Vagina (tissue), 2 donors: Measurements from ENCODE around the gene RFLNA. TPM values are rescaled to one million over a fixed set of nuclear protein-coding genes. Genes with fewer than 3 reads are reported as not detected.

Source experiments
- DNase-seq, 2 donors: peaks; one replicate each; pipeline ENCODE4 v3.0.0-alpha.2; 2017; ENCODE audit errors: extremely low spot score in 2 of 2
- H3K27ac ChIP-seq: fragments of 200-600 bp; sonication (generic); one replicate; pipeline ENCODE4 v1.5.1; 2019
- H3K27me3 ChIP-seq: fragments of 200-600 bp; sonication (generic); one replicate; pipeline ENCODE4 v1.5.1; 2019
- H3K36me3 ChIP-seq, 2 donors: fragments of 200-600 bp; sonication (generic); one replicate each; pipeline ENCODE4 v1.5.1; 2017 to 2019
- H3K4me1 ChIP-seq: fragments of 200-600 bp; sonication (generic); one replicate; pipeline ENCODE4 v1.5.1; 2019
- H3K4me3 ChIP-seq, 2 donors: fragments of 200-600 bp; sonication (generic); 1 replicate in 1 of 2; 2 replicates in 1 of 2; pipeline ENCODE4 v1.5.1; 2016 to 2019
- H3K9me3 ChIP-seq: fragments of 200-600 bp; sonication (generic); one replicate; pipeline ENCODE4 v1.5.1; 2019
- POLR2A ChIP-seq, 2 donors: fragments of 450-650 bp; IDR thresholded peaks; one replicate each; pipeline ENCODE4 v1.6.1; 2017; ENCODE audit warnings: antibody characterized with exemption in 2 of 2, mild to moderate bottlenecking in 2 of 2, moderate library complexity in 2 of 2
- POLR2AphosphoS5 ChIP-seq, 2 donors: sonication (generic); formaldehyde crosslinking; IDR thresholded peaks; one replicate each; pipeline ENCODE4 v1.9.0; 2017; ENCODE audit warnings: antibody characterized with exemption in 2 of 2, mild to moderate bottlenecking in 2 of 2, low read depth in 1 of 2; ENCODE audit not compliant: insufficient read depth in 1 of 2
- intact Hi-C: fragments of 100-400 bp; cut with DNase I; formaldehyde crosslinking; loops from one replicate; pipeline ENCODE4 v1.15.1; 2023
- total RNA-seq: library from RNA; depleted of rRNA; stranded (reverse); fragments of >200 nt; gene quantifications from one replicate; pipeline ENCODE4 v1.2.3, GENCODE V29; 2016
- TF ChIP-seq, protein P1 (sequence below), 3 experiments: fragments of 450-650 bp in 2 of 3; fragments of 200-600 bp in 1 of 3; sonication (generic) in 1 of 3; IDR thresholded peaks; one replicate each; pipeline ENCODE4 v1.5.1; 2017 to 2019; ENCODE audit warnings: antibody characterized with exemption in 3 of 3, mild to moderate bottlenecking in 2 of 3, moderate library complexity in 2 of 3

Gene RFLNA
- total RNA-seq, 1 donor from 2014 or later, result 1.7 TPM

DNA sequence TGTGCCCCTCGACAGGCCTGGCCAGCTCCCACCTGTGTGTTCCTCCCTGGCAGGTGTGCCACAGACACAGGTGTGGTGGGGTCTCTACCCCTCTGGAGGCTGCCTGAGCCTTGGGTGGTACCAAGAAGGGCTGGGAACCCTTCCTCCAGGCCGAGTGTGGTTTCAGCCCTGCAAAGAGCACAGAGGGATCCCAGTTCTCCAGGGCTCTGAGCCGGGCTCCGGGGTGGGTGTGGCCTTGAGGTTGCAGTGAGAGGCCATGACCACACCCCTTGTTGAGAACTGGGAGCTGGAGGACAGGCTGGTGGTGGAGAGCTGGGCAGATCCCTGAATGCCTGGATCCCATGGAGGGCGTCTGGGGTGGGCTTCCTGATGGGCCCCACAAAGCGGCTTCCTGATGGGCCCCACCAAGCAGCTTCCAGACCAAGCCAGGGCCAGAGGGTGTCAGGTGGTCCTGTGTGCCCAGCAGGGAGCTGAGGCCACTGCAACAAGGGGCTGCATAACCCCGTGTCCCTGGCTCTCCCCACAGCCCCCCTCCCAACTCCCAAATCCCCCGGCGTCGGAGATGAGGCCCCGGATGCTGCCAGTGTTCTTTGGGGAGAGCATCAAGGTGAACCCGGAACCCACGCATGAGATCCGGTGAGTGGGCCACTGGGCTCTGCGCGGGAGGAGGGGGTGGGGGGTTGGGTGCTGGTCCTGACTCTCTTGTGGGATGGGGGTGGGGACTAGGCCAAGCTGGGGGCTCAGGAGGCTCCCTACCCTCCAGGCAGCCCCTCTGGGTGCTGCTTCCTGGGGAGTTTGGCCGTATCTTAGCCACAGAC lies 16.6 kb downstream of the RFLNA start:
- intact Hi-C loops, result no loop called here
- Histone ChIP-seq H3K27me3 (no peaks in the 10 kb centered on the region), H3K36me3 (no peaks in the 10 kb centered on the region), H3K9me3 (no peaks in the 10 kb centered on the region), H3K4me1 (no peaks in the 10 kb centered on the region), H3K4me3 (no peak overlapping the region), H3K27ac (no peak overlapping the region)
- DNase-seq, result no peak
- no peak for TF ChIP-seq POLR2A (IDR thresholded peaks at IDR 0.05)
- TF ChIP-seq, protein P1, sequence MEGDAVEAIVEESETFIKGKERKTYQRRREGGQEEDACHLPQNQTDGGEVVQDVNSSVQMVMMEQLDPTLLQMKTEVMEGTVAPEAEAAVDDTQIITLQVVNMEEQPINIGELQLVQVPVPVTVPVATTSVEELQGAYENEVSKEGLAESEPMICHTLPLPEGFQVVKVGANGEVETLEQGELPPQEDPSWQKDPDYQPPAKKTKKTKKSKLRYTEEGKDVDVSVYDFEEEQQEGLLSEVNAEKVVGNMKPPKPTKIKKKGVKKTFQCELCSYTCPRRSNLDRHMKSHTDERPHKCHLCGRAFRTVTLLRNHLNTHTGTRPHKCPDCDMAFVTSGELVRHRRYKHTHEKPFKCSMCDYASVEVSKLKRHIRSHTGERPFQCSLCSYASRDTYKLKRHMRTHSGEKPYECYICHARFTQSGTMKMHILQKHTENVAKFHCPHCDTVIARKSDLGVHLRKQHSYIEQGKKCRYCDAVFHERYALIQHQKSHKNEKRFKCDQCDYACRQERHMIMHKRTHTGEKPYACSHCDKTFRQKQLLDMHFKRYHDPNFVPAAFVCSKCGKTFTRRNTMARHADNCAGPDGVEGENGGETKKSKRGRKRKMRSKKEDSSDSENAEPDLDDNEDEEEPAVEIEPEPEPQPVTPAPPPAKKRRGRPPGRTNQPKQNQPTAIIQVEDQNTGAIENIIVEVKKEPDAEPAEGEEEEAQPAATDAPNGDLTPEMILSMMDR (IDR thresholded peaks at IDR 0.05), result no peak
- TF ChIP-seq POLR2AphosphoS5 (IDR thresholded peaks at IDR 0.05; ENCODE audit: insufficient read depth in 1 of 2, low read depth in 1 of 2), result no peak

DNA sequence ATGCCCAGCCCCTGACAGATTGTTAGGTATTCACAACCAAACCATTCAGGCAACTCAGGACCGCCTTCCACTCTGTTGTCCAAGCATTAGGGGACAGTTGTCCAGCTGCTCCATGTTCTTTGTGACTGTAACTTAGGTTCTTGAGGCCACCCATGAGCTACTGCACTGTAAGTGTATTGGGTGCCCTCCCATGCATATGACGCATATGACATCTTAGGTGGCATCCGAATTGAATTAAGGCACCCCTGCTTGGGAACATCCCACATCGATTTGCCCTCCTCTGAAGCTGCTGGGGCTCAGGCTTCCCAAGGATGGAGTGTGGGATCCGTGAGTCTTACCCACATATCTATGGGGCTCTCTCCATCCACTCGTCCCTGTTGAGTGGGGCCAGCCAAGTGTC lies 17.7 kb downstream of the RFLNA start:
- H3K9me3 ChIP-seq, result no peaks in the 10 kb centered on the region

DNA sequence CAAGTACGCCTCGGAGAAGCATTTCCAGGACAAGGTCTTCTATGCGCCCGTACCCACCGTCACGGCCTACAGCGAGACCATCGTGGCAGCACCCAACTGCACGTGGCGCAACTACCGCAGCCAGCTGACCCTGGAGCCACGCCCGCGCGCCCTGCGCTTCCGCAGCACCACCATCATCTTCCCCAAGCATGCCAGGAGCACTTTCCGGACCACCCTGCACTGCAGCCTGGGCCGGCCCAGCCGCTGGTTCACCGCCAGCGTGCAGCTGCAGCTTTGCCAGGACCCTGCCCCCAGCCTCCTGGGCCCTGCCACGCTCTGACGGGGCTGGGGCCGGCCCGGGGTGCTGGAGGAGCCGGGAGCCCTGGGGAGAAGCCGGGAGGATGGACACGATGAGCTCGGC lies 19.3 kb downstream of the RFLNA start:
- intact Hi-C loops, result no loop called here
- no peaks in the 10 kb centered on the region for H3K36me3 ChIP-seq
- H3K4me1 ChIP-seq, result no peaks in the 10 kb centered on the region
- no peak overlapping the region for H3K27ac ChIP-seq
- H3K27me3 ChIP-seq, result no peaks in the 10 kb centered on the region
- no peaks in the 10 kb centered on the region for H3K9me3 ChIP-seq
- TF ChIP-seq POLR2AphosphoS5 (IDR thresholded peaks at IDR 0.05; ENCODE audit: insufficient read depth in 1 of 2, low read depth in 1 of 2), result no peak
- TF ChIP-seq, protein P1 (IDR thresholded peaks at IDR 0.05), result no peak
- TF ChIP-seq POLR2A (IDR thresholded peaks at IDR 0.05), result no peak
- H3K4me3 ChIP-seq, result no peak overlapping the region
- no peak for DNase-seq

More for the DNA sequence above, 17.7 kb downstream of the RFLNA start:
- TF ChIP-seq, protein P1 (IDR thresholded peaks at IDR 0.05), result no peak
- no peak for TF ChIP-seq POLR2AphosphoS5 (IDR thresholded peaks at IDR 0.05; ENCODE audit: insufficient read depth in 1 of 2, low read depth in 1 of 2)
- no peak for TF ChIP-seq POLR2A (IDR thresholded peaks at IDR 0.05)
- Histone ChIP-seq H3K36me3 (no peaks in the 10 kb centered on the region), H3K27me3 (no peaks in the 10 kb centered on the region), H3K27ac (no peak overlapping the region), H3K4me3 (no peak overlapping the region), H3K4me1 (no peaks in the 10 kb centered on the region)
- intact Hi-C loops, result no loop called here
- no peak for DNase-seq

DNA sequence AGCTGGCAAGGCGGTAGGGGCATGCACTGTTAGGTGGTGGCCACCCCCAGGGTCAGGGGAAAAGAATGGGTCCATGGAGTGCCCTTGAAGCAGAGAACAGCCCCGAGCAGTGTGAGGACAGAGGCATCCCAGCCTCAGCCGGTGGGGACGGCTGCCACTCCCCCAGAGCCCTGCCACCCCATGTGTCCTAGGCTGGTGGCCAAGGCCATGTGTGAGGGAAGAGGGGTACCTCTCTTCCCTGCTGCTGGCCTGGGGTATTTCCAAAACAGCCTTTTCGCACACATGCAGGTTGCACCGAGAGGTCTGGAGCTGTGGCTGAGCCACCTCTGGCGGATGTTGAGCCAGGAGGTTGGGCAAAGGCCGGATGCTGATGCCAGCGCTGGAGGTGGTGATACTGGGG lies 19.9 kb downstream of the RFLNA start:
- no peaks in the 10 kb centered on the region for H3K36me3 ChIP-seq
- no peaks in the 10 kb centered on the region for H3K9me3 ChIP-seq
- H3K4me3 ChIP-seq, result no peak overlapping the region
- no peaks in the 10 kb centered on the region for H3K27me3 ChIP-seq
- intact Hi-C loops, result no loop called here
- TF ChIP-seq POLR2AphosphoS5 (IDR thresholded peaks at IDR 0.05; ENCODE audit: insufficient read depth in 1 of 2, low read depth in 1 of 2) (no peak), POLR2A (IDR thresholded peaks at IDR 0.05) (no peak)
- TF ChIP-seq, protein P1 (IDR thresholded peaks at IDR 0.05), result no peak
- no peak overlapping the region for H3K27ac ChIP-seq
- no peaks in the 10 kb centered on the region for H3K4me1 ChIP-seq
- DNase-seq, result no peak

DNA sequence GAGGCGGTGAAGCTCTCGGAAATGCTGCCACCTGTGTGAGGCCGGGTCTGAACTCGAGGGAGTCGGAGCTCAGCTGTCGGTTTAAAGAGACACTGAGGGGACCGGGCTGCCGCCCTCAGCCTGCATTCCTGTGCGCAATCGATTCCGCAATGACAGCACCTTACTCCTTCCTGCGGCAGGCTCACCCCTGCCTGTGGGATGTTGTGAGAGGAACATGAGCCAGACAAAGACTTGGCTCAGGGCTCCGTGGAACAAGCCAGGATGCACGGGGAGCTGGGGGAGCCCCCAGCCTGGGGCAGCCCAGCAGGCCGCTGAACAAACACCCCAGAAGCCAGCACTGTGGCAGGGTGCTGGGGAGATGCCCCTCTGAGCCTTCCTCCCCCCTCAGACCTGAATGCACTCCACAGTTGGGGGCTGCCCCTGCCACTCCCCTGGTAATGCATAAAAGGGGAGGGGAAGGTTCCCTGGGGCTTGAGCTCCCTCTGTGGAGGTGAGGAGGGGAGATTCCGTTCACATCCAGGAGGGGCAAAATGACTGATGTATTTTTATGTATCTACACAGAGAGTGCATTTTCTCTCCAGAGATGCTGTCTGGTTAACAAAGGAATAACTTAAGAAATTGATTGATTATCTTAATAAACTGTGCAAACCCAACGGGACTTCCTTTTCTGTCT lies 20.6 kb downstream of the RFLNA start:
- Histone ChIP-seq H3K36me3 (no peaks in the 10 kb centered on the region), H3K27ac (no peak overlapping the region), H3K27me3 (no peaks in the 10 kb centered on the region), H3K4me3 (no peak overlapping the region), H3K9me3 (no peaks in the 10 kb centered on the region), H3K4me1 (no peaks in the 10 kb centered on the region)
- TF ChIP-seq, protein P1 (IDR thresholded peaks at IDR 0.05), result no peak
- TF ChIP-seq POLR2AphosphoS5 (IDR thresholded peaks at IDR 0.05; ENCODE audit: insufficient read depth in 1 of 2, low read depth in 1 of 2) (no peak), POLR2A (IDR thresholded peaks at IDR 0.05) (no peak)
- DNase-seq, result no peak
- intact Hi-C loops, result no loop called here
